ENCODE measurements around the gene RAPGEF6. TPM values are rescaled to one million over a fixed set of nuclear protein-coding genes. Genes with fewer than 3 reads are reported as not detected.

Gene RAPGEF6
- total and polyA plus RNA-seq, 9 of the 15 experiments (the other 6 are each of a cell fraction or from before 2014, with no cell fraction given), result 2.7 to 23.4 (median 12.7) TPM

DNA sequence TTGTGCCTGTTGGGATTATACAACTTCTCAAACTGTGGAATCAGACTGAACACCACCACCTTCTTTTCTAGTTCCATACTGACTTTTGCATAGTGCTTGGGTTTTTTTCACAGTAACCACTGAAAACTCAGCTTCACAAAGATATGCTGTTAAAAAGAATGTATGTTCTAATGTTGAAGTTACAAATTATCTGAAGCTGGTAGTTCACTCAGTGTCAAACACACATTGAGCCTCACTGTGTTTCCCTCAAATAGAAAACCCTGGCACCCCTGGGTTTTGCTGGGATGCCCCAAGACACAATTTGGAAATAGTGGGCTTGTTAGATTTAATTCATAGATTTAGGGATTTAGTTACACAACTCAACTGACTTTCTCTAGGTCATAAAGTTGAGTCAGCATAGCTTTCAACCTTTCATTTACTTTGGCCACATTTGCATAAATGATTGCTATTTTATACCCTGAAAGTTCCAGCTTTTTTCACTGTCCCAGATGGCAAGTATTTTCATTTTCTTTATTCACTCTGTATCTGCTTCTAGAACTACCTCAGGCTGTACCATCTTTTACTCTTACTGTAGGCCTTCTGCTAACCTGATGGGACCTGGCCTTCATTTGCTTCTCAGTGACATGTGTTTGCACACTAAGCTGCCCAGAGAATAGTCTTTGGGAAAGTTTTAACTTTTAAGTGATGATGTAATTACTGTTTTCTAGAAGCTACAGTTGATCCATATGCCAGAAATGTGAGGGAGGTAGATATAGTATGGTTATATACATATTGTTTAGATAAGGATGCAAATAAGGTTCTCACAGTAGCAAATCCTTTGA lies 256.1 kb downstream of the RAPGEF6 start (continued):
- TF ChIP-seq, protein P1, sequence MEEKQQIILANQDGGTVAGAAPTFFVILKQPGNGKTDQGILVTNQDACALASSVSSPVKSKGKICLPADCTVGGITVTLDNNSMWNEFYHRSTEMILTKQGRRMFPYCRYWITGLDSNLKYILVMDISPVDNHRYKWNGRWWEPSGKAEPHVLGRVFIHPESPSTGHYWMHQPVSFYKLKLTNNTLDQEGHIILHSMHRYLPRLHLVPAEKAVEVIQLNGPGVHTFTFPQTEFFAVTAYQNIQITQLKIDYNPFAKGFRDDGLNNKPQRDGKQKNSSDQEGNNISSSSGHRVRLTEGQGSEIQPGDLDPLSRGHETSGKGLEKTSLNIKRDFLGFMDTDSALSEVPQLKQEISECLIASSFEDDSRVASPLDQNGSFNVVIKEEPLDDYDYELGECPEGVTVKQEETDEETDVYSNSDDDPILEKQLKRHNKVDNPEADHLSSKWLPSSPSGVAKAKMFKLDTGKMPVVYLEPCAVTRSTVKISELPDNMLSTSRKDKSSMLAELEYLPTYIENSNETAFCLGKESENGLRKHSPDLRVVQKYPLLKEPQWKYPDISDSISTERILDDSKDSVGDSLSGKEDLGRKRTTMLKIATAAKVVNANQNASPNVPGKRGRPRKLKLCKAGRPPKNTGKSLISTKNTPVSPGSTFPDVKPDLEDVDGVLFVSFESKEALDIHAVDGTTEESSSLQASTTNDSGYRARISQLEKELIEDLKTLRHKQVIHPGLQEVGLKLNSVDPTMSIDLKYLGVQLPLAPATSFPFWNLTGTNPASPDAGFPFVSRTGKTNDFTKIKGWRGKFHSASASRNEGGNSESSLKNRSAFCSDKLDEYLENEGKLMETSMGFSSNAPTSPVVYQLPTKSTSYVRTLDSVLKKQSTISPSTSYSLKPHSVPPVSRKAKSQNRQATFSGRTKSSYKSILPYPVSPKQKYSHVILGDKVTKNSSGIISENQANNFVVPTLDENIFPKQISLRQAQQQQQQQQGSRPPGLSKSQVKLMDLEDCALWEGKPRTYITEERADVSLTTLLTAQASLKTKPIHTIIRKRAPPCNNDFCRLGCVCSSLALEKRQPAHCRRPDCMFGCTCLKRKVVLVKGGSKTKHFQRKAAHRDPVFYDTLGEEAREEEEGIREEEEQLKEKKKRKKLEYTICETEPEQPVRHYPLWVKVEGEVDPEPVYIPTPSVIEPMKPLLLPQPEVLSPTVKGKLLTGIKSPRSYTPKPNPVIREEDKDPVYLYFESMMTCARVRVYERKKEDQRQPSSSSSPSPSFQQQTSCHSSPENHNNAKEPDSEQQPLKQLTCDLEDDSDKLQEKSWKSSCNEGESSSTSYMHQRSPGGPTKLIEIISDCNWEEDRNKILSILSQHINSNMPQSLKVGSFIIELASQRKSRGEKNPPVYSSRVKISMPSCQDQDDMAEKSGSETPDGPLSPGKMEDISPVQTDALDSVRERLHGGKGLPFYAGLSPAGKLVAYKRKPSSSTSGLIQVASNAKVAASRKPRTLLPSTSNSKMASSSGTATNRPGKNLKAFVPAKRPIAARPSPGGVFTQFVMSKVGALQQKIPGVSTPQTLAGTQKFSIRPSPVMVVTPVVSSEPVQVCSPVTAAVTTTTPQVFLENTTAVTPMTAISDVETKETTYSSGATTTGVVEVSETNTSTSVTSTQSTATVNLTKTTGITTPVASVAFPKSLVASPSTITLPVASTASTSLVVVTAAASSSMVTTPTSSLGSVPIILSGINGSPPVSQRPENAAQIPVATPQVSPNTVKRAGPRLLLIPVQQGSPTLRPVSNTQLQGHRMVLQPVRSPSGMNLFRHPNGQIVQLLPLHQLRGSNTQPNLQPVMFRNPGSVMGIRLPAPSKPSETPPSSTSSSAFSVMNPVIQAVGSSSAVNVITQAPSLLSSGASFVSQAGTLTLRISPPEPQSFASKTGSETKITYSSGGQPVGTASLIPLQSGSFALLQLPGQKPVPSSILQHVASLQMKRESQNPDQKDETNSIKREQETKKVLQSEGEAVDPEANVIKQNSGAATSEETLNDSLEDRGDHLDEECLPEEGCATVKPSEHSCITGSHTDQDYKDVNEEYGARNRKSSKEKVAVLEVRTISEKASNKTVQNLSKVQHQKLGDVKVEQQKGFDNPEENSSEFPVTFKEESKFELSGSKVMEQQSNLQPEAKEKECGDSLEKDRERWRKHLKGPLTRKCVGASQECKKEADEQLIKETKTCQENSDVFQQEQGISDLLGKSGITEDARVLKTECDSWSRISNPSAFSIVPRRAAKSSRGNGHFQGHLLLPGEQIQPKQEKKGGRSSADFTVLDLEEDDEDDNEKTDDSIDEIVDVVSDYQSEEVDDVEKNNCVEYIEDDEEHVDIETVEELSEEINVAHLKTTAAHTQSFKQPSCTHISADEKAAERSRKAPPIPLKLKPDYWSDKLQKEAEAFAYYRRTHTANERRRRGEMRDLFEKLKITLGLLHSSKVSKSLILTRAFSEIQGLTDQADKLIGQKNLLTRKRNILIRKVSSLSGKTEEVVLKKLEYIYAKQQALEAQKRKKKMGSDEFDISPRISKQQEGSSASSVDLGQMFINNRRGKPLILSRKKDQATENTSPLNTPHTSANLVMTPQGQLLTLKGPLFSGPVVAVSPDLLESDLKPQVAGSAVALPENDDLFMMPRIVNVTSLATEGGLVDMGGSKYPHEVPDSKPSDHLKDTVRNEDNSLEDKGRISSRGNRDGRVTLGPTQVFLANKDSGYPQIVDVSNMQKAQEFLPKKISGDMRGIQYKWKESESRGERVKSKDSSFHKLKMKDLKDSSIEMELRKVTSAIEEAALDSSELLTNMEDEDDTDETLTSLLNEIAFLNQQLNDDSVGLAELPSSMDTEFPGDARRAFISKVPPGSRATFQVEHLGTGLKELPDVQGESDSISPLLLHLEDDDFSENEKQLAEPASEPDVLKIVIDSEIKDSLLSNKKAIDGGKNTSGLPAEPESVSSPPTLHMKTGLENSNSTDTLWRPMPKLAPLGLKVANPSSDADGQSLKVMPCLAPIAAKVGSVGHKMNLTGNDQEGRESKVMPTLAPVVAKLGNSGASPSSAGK (IDR thresholded peaks at IDR 0.05), result peak; percentile 45
- peak; percentile 35 for TF ChIP-seq PRDM10 (IDR thresholded peaks at IDR 0.05; ENCODE audit: partially characterized antibody)
- no peak for TF ChIP-seq E2F4 (CRISPR knock-in tag; IDR thresholded peaks at IDR 0.05; ENCODE audit: low read depth)
- TF ChIP-seq TCF3 (CRISPR knock-in tag; IDR thresholded peaks at IDR 0.05), result peak; percentile 54
- no peak for TF ChIP-seq ZNF24 (IDR thresholded peaks at IDR 0.05)
- no peak for TF ChIP-seq TCFL5 (CRISPR knock-in tag; conservative IDR thresholded peaks at IDR 0.05)
- no peak for TF ChIP-seq TARDBP (IDR thresholded peaks at IDR 0.05)
- TF ChIP-seq ZNF785 (CRISPR knock-in tag; IDR thresholded peaks at IDR 0.05), result no peak
- peak; percentile 69 for TF ChIP-seq L3MBTL2 (IDR thresholded peaks at IDR 0.05)
- TF ChIP-seq ZNF583 (CRISPR knock-in tag; IDR thresholded peaks at IDR 0.05), result no peak
- no peak for TF ChIP-seq CBX5 (IDR thresholded peaks at IDR 0.05; ENCODE audit: borderline replicate concordance, low read depth)
- no peak for TF ChIP-seq NEUROD1 (IDR thresholded peaks at IDR 0.05; ENCODE audit: borderline replicate concordance, low read depth, low read length, partially characterized antibody)

All from K562 (cell line).